ENCODE data around the gene DHTKD1.

DNA sequence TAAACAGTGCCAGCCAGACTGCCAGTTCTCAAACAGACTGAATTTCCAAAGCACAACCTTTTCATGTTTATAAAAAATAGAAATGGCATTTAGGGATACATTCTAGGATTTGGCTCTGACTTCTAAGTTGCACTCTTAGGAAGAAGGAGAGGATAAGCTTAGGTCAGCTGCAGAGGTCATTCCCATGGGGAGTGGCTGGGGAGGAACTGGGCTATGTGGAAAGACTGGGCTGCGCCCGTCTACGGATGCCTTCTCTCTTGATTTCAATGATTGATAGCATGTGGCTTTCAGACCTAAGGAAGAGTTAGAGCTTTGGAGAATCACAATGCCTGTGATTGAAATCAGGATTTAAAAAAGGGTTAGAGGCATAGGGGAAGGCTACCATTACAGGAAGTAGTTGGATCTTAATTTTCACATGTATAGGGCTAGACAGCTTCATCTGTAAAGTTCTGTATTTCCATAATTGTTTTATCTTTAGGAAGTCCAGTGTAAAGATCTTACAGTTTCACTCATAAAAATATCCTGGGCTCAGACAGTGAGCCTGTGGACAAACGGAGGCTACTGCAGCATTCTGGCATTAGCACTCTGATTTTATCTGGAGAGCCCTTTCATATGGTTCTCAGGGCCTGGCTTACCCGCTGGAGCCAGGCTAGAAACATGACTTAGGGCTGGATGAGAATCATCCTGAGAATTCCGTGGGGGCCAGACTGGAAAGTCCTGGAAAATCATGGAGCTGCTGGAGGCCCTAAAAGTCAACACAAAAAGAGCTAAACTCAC lies 97.4 kb downstream of the DHTKD1 start:
- TF ChIP-seq, protein P1, sequence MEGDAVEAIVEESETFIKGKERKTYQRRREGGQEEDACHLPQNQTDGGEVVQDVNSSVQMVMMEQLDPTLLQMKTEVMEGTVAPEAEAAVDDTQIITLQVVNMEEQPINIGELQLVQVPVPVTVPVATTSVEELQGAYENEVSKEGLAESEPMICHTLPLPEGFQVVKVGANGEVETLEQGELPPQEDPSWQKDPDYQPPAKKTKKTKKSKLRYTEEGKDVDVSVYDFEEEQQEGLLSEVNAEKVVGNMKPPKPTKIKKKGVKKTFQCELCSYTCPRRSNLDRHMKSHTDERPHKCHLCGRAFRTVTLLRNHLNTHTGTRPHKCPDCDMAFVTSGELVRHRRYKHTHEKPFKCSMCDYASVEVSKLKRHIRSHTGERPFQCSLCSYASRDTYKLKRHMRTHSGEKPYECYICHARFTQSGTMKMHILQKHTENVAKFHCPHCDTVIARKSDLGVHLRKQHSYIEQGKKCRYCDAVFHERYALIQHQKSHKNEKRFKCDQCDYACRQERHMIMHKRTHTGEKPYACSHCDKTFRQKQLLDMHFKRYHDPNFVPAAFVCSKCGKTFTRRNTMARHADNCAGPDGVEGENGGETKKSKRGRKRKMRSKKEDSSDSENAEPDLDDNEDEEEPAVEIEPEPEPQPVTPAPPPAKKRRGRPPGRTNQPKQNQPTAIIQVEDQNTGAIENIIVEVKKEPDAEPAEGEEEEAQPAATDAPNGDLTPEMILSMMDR (IDR thresholded peaks at IDR 0.05) = no peak
- TF ChIP-seq POLR2A (IDR thresholded peaks at IDR 0.05) = no peak
